ENCODE results near the gene BRD8. TPM values are rescaled to one million over a fixed set of nuclear protein-coding genes. Genes with fewer than 3 reads are reported as not detected.

Gene BRD8
- total and polyA plus RNA-seq, 9 of the 15 experiments (the other 6 are each of a cell fraction or from before 2014, with no cell fraction given) = 54.6 to 163 (median 87.0) TPM

GRCh38 chr5:138093036-138093435, 85.4 kb downstream of the BRD8 start (continued):
- no peak for TF ChIP-seq CLOCK (CRISPR knock-in tag; IDR thresholded peaks at IDR 0.05; ENCODE audit: borderline replicate concordance)
- no peak for TF ChIP-seq ZBED1 (IDR thresholded peaks at IDR 0.05)
- TF ChIP-seq ZNF175 (CRISPR knock-in tag; IDR thresholded peaks at IDR 0.05; ENCODE audit: low read depth) = no peak

- no peaks in the 10 kb centered on the region for H3K9me1 ChIP-seq (ENCODE audit: control insufficient read depth, insufficient read depth, low read length)
- TF ChIP-seq JUND (IDR thresholded peaks at IDR 0.05; ENCODE audit: borderline replicate concordance, low read depth, low read length) (no peak), JUND (tag; IDR thresholded peaks at IDR 0.05; ENCODE audit: borderline replicate concordance, low read depth, low read length) (no peak), ZNF274 (IDR thresholded peaks at IDR 0.05; ENCODE audit: borderline replicate concordance, low read depth, low read length) (no peak), ERF (CRISPR knock-in tag; IDR thresholded peaks at IDR 0.05) (no peak), CEBPB (tag; IDR thresholded peaks at IDR 0.05) (no peak), ZNF23 (CRISPR knock-in tag; IDR thresholded peaks at IDR 0.05) (no peak), ZNF212 (CRISPR knock-in tag; IDR thresholded peaks at IDR 0.05) (no peak), ZNF785 (CRISPR knock-in tag; IDR thresholded peaks at IDR 0.05) (no peak), NR2C2 (CRISPR knock-in tag; IDR thresholded peaks at IDR 0.05) (no peak), NR2C2 (tag; IDR thresholded peaks at IDR 0.05) (no peak), FOS (IDR thresholded peaks at IDR 0.05; ENCODE audit: extremely low read depth, insufficient read length) (no peak), E4F1 (CRISPR knock-in tag; IDR thresholded peaks at IDR 0.05; ENCODE audit: borderline replicate concordance) (no peak), ZNF830 (CRISPR knock-in tag; IDR thresholded peaks at IDR 0.05) (no peak), ELF4 (CRISPR knock-in tag; IDR thresholded peaks at IDR 0.05) (no peak), TEAD2 (tag; IDR thresholded peaks at IDR 0.05) (no peak)
Observed at GRCh38 chr5:138092301-138092700, 86.1 kb downstream of the BRD8 start.

More at GRCh38 chr5:138092301-138092700, 86.1 kb downstream of the BRD8 start:
- ChIA-PET POLR2A (no interaction called here), CTCF (ENCODE audit: low intra/inter-chr PET ratio) (no interaction called here)
- intact Hi-C loops (cut with micrococcal nuclease) = no loop called here
- no peak for ATAC-seq
- no peak overlapping the region for H3K27ac ChIP-seq (ENCODE audit: extremely low read depth, low read depth, low read length)
- in situ Hi-C loops (cut with MboI) = no loop called here
- BruUV-seq (replicated peaks) = no TSS peak
- no peaks in the 10 kb centered on the region for H3K36me3 ChIP-seq (ENCODE audit: control insufficient read depth, insufficient read depth, low read length)
- no peak overlapping the region for H2AFZ ChIP-seq (ENCODE audit: low read depth, low read length)
- H3K4me2 ChIP-seq (ENCODE audit: insufficient read depth, low read length) = no peak overlapping the region
- H3K9ac ChIP-seq (ENCODE audit: insufficient read depth in 1 of 2, low read depth in 2 of 2, low read length in 2 of 2) = no peak overlapping the region
- H3K79me2 ChIP-seq (ENCODE audit: control insufficient read depth, insufficient read depth, low read length) = no peaks in the 10 kb centered on the region
- H4K20me1 ChIP-seq (replicated peaks; ENCODE audit: control insufficient read depth, insufficient read depth, low read length) = peaks cover 5% of the 10 kb centered on the region; the same call in 1 of the 2 replicates
- H3K9me3 ChIP-seq (replicated peaks; ENCODE audit: control insufficient read depth, insufficient read depth, low read depth, low read length) = no peaks in the 10 kb centered on the region
- peaks cover 36 to 48% of the 10 kb centered on the region in 2 experiments for H3K27me3 ChIP-seq (ENCODE audit: control insufficient read depth in 2 of 2, insufficient read depth in 2 of 2, low read length in 2 of 2)
- no peak for FAIRE-seq
- WGBS (ENCODE audit: insufficient coverage, low coverage, missing lambda C conversion rate) = 0% methylated on average over 1 of the region's 1 CpG
- H3K4me3 ChIP-seq = no peak overlapping the region
- DNase-seq (ENCODE audit: extremely low read depth in 1 of 4, low spot score in 3 of 4) = no peak
- no peaks in the 10 kb centered on the region for H3K4me1 ChIP-seq (replicated peaks in 1 of 2; ENCODE audit: control insufficient read depth in 2 of 2, insufficient read depth in 2 of 2, low read length in 2 of 2)

All from K562 (cell line).